A673 (cell line): ENCODE measurements around the gene LRRC8D. TPM values are rescaled to one million over a fixed set of nuclear protein-coding genes. Genes with fewer than 3 reads are reported as not detected.

Experiments
- BruUV-seq: library from RNA; stranded (reverse); fragments of 400-500 nt; replicated peaks from 2 replicates; lab custom pipeline; 2021; lab: Mats Ljungman, UMichigan
- CTCF ChIA-PET: fragments of 300-600 bp; sonication (Branson Sonifier 250); formaldehyde crosslinking; loops from one replicate; lab custom pipeline; 2022; ENCODE audit warnings: antibody characterized with exemption; lab: Charles Lee
- POLR2A ChIA-PET: fragments of 300-600 bp; sonication (Branson Sonifier 250); formaldehyde crosslinking; loops from one replicate; lab custom pipeline; 2022; ENCODE audit warnings: antibody characterized with exemption; ENCODE audit not compliant: low non-redundant PET; lab: Charles Lee
- DNase-seq: peaks from one replicate; pipeline ENCODE4 v3.0.0-alpha.2; 2015; ENCODE audit warnings: low spot score
- H3K27ac ChIP-seq: fragments of 200-600 bp; sonication (generic); 2 replicates; pipeline ENCODE4 v1.5.1; 2016; ENCODE audit warnings: mixed run types, low read depth, mild to moderate bottlenecking, mixed read lengths, antibody characterized with exemption, low read length; ENCODE audit not compliant: poor library complexity, severe bottlenecking
- H3K27me3 ChIP-seq: fragments of 200-600 bp; sonication (generic); replicated peaks from 2 replicates; pipeline ENCODE4 v1.6.1; 2017; ENCODE audit warnings: mixed run types, low read depth, mild to moderate bottlenecking, mixed read lengths, antibody characterized with exemption, low read length; ENCODE audit not compliant: insufficient read depth, poor library complexity
- H3K36me3 ChIP-seq: fragments of 200-600 bp; sonication (generic); 2 replicates; pipeline ENCODE4 v1.6.1; 2016; ENCODE audit warnings: mixed run types, mild to moderate bottlenecking, mixed read lengths, antibody characterized with exemption, low read length; ENCODE audit not compliant: insufficient read depth, poor library complexity, severe bottlenecking
- H3K4me1 ChIP-seq: fragments of 200-600 bp; sonication (generic); 2 replicates; pipeline ENCODE4 v1.6.1; 2017; ENCODE audit warnings: mixed run types, mild to moderate bottlenecking, mixed read lengths, antibody characterized with exemption, low read length; ENCODE audit not compliant: insufficient read depth, poor library complexity, severe bottlenecking
- H3K4me3 ChIP-seq: fragments of 200-600 bp; sonication (generic); 2 replicates; pipeline ENCODE4 v1.5.1; 2016; ENCODE audit warnings: low read depth, mixed run types, mild to moderate bottlenecking, mixed read lengths, low read length; ENCODE audit not compliant: poor library complexity, severe bottlenecking
- H3K9me3 ChIP-seq: fragments of 200-600 bp; sonication (generic); 2 replicates; pipeline ENCODE4 v1.6.1; 2016; ENCODE audit warnings: mixed run types, low read depth, mild to moderate bottlenecking, mixed read lengths, antibody characterized with exemption, low read length; ENCODE audit not compliant: poor library complexity, severe bottlenecking
- CTCF ChIP-seq: fragments of 300-800, 200-600 bp; sonication (generic); conservative IDR thresholded peaks from 2 replicates; pipeline ENCODE4 v1.5.1; 2017; ENCODE audit warnings: low read depth, mild to moderate bottlenecking, antibody characterized with exemption, low read length, moderate library complexity, mixed read lengths
- EZH2 ChIP-seq: fragments of 200-600 bp; sonication (generic); IDR thresholded peaks from 2 replicates; pipeline ENCODE4 v1.6.1; 2017; ENCODE audit warnings: borderline replicate concordance, low read depth, mild to moderate bottlenecking, mixed read lengths, antibody characterized with exemption, low read length; ENCODE audit not compliant: poor library complexity, severe bottlenecking
- intact Hi-C: fragments of 100-400 bp; cut with micrococcal nuclease; formaldehyde crosslinking; loops from one replicate; pipeline ENCODE4 v1.10.0; 2022; ENCODE audit not compliant: unreplicated experiment
- total RNA-seq: library from RNA; stranded (reverse); gene quantifications from 2 replicates; pipeline ENCODE4 v1.2.3, GENCODE V29; 2021

Gene LRRC8D
- total RNA-seq, 1 experiment from 2014 or later: 59.4 TPM

DNA sequence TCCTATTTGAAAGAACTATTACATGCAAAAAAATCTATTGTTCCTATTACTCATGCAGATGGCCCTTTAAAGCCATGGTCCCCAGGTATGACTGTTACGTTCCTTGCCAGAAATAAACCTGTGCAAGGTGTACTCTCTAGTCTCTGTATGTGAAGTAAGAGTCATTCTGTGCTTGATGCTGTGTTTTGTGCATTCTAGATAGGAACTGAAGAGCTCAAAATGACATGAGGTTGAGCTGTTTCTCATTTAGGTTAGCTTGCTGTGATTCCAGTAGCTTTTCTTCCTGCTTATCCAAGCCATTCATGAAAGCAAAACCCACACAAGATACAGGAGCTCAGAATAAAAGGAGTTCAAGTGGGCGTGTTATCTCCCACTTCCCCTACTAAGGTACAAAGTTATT is 109.7 kb downstream of the LRRC8D start:
- no TSS peak for BruUV-seq
- no peak overlapping the region for H3K27ac ChIP-seq
- intact Hi-C loops: no loop called here
- no peaks in the 10 kb centered on the region for H3K9me3 ChIP-seq
- peaks cover 25% of the 10 kb centered on the region for H3K36me3 ChIP-seq
- TF ChIP-seq EZH2 (no peak), CTCF (no peak)
- CTCF ChIA-PET: no interaction called here
- POLR2A ChIA-PET: no interaction called here
- no peak overlapping the region for H3K4me3 ChIP-seq
- H3K27me3 ChIP-seq: no peaks in the 10 kb centered on the region
- DNase-seq: no peak
- peaks cover 5% of the 10 kb centered on the region for H3K4me1 ChIP-seq

DNA sequence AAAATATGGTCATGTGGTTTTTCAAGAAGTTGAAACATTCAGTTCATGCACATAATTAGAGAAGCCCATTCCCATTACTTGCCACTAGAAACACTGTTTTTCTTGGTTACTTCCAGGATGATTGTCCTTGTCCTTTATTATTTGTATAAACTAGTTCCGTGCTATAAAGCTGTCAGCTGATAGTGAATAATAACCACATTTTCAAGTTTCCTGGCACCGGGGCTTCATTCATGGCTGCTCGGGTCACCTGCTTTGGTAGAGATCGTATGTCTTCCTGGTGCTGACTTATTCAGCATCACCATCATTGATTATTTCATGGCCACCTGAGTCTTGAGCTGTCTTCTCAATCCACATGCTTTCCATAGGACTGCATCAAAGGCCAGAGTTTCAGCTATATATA is 111.1 kb downstream of the LRRC8D start:
- TF ChIP-seq EZH2 (no peak), CTCF (no peak)
- Histone ChIP-seq H3K4me1 (peaks cover 5% of the 10 kb centered on the region), H3K4me3 (no peak overlapping the region), H3K9me3 (no peaks in the 10 kb centered on the region), H3K27me3 (no peaks in the 10 kb centered on the region), H3K27ac (no peak overlapping the region), H3K36me3 (peaks cover 31% of the 10 kb centered on the region)
- BruUV-seq: no TSS peak
- ChIA-PET POLR2A (interaction anchor here (0.6 kb wide), 1 partner anchor 114 kb away, joined by 4 read pairs; no protein-coding TSS in a partner anchor), CTCF (no interaction called here)
- intact Hi-C loops: no loop called here
- DNase-seq: no peak

GRCh38 chr1:89932598-89933364 is 111.9 kb downstream of the LRRC8D start:
- Histone ChIP-seq H3K4me1 (peaks cover 5% of the 10 kb centered on the region), H3K36me3 (peaks cover 31% of the 10 kb centered on the region), H3K9me3 (no peaks in the 10 kb centered on the region), H3K27ac (no peak overlapping the region), H3K4me3 (no peak overlapping the region), H3K27me3 (no peaks in the 10 kb centered on the region)
- BruUV-seq: no TSS peak
- POLR2A ChIA-PET: interaction anchor here (0.6 kb wide), 1 partner anchor 113 kb away, joined by 4 read pairs; no protein-coding TSS in a partner anchor
- no peak for DNase-seq
- intact Hi-C loops: no loop called here
- CTCF ChIA-PET: no interaction called here
- TF ChIP-seq CTCF (no peak), EZH2 (no peak)
